ENCODE data around the gene KCNAB1. TPM values are rescaled to one million over a fixed set of nuclear protein-coding genes. Genes with fewer than 3 reads are reported as not detected.

Gene KCNAB1
- total RNA-seq, 1 donor from 2014 or later, result 2.0 TPM

Other genes starting within 250 kb of the KCNAB1 start
- gene GMPS, start 249.9 kb upstream of the KCNAB1 start, total RNA-seq, result 8.7 and 9.3 TPM in 2 replicates

Data from lung microvascular endothelial cell (primary cell).